SK-N-SH treated with all-trans-retinoic acid at 6 μM for 48 hours (cell line): ENCODE measurements around the gene PPEF1.

Experiments used
- CREB5 ChIP-seq: fragments of 250-450 bp; sonication (Bioruptor Pico); IDR thresholded peaks from 2 replicates; pipeline ENCODE4 v1.5.1; 2020; ENCODE audit warnings: low read depth, mild to moderate bottlenecking, moderate library complexity
- CSDC2 ChIP-seq: fragments of 250-450 bp; sonication (Bioruptor Pico); IDR thresholded peaks from 2 replicates; pipeline ENCODE4 v1.5.0; 2020; ENCODE audit warnings: mild to moderate bottlenecking, moderate library complexity
- GLIS3 ChIP-seq: fragments of 250-450 bp; sonication (Bioruptor Pico); IDR thresholded peaks from 2 replicates; pipeline ENCODE4 v1.5.0; 2020; ENCODE audit warnings: mild to moderate bottlenecking, moderate library complexity
- ISL1 ChIP-seq: fragments of 250-450 bp; sonication (Bioruptor Pico); IDR thresholded peaks from 2 replicates; pipeline ENCODE4 v2.1.2; 2022; ENCODE audit warnings: mild to moderate bottlenecking, moderate library complexity
- PATZ1 ChIP-seq: fragments of 250-450 bp; sonication (Bioruptor Pico); IDR thresholded peaks from 2 replicates; pipeline ENCODE4 v1.8.0; 2020; ENCODE audit warnings: mild to moderate bottlenecking, moderate library complexity, borderline replicate concordance
- POU6F1 ChIP-seq: fragments of 250-450 bp; sonication (Bioruptor Pico); IDR thresholded peaks from 2 replicates; pipeline ENCODE4 v1.8.0; 2021; ENCODE audit warnings: low read depth, mild to moderate bottlenecking, moderate library complexity, borderline replicate concordance
- RARB ChIP-seq: fragments of 250-450 bp; sonication (Bioruptor Pico); IDR thresholded peaks from 2 replicates; pipeline ENCODE4 v1.8.0; 2021; ENCODE audit warnings: mild to moderate bottlenecking, moderate library complexity
- SNAI2 ChIP-seq: fragments of 250-450 bp; sonication (Bioruptor Pico); IDR thresholded peaks from 2 replicates; pipeline ENCODE4 v1.5.0; 2020; ENCODE audit warnings: mild to moderate bottlenecking, moderate library complexity
- TOX ChIP-seq: fragments of 250-450 bp; sonication (Bioruptor Pico); IDR thresholded peaks from 2 replicates; pipeline ENCODE4 v1.8.0; 2021; ENCODE audit warnings: mild to moderate bottlenecking, moderate library complexity, borderline replicate concordance
- TSHZ2 ChIP-seq: fragments of 250-450 bp; sonication (Bioruptor Pico); IDR thresholded peaks from 2 replicates; pipeline ENCODE4 v1.5.0; 2020; ENCODE audit warnings: mild to moderate bottlenecking, moderate library complexity
- ZNF70 ChIP-seq: fragments of 450-650 bp; formaldehyde crosslinking; IDR thresholded peaks from 2 replicates; pipeline ENCODE4 v1.5.0; 2020; ENCODE audit warnings: mild to moderate bottlenecking, moderate library complexity

- TF ChIP-seq ISL1 (CRISPR knock-in tag) (no peak), CREB5 (CRISPR knock-in tag) (no peak), TOX (no peak), SNAI2 (CRISPR knock-in tag) (no peak), CSDC2 (CRISPR knock-in tag) (no peak), TSHZ2 (CRISPR knock-in tag) (no peak), GLIS3 (CRISPR knock-in tag) (no peak), PATZ1 (CRISPR knock-in tag) (no peak), ZNF70 (CRISPR knock-in tag) (no peak), RARB (CRISPR knock-in tag) (no peak), POU6F1 (CRISPR knock-in tag) (no peak)
Measured at GRCh38 chrX:18682979-18683387, 24.5 kb upstream of the PPEF1 start.
